Posterior vena cava (tissue), 2 donors: Measurements from ENCODE around the gene GCHFR. TPM values are rescaled to one million over a fixed set of nuclear protein-coding genes. Genes with fewer than 3 reads are reported as not detected.
A peak's percentile ranks its signal among the peaks of the same experiment; 100 is the strongest.

ENCODE experiments used
- DNase-seq: peaks from one replicate; pipeline ENCODE4 v3.0.0-alpha.2; 2020; ENCODE audit warnings: low spot score
- intact Hi-C, 2 donors: fragments of 100-400 bp; cut with DNase I; formaldehyde crosslinking; loops; one replicate each; pipeline versions ENCODE4 v1.14.1 to v1.14.2; 2022 to 2023
- long read RNA-seq, 2 donors: library from polyadenylated mRNA; unstranded; transcript quantifications; one replicate each; pipeline ENCODE4 v2.0.0, GENCODE V29; 2020 to 2021
- total RNA-seq, 2 donors: library from RNA; stranded (reverse); fragmentation: NEBNext Ultra II Directional; extraction: Animal tissue kit (Norgen Biotek cat#: 25700); gene quantifications; one replicate each; pipeline ENCODE4 v1.2.1, GENCODE V29; 2021
- donor health status: DM: yes; HTN: yes; CAD: no.
- donor health status: DM: yes; HTN: yes; CAD: no.

Gene GCHFR
- total RNA-seq, result 1 to 10 TPM; 7.1 to 8.9 TPM
- long read RNA-seq, donor 1, transcript GCHFR-201 (3 exons, 777 nt), result major isoform, 5 of 6 reads
- long read RNA-seq, donor 1, partial matches to known transcripts, result 0 of 6 reads
- long read RNA-seq, donor 1, other reads (novel, unspliced or antisense), result 1 of 6 reads
- long read RNA-seq, donor 2, partial matches to known transcripts, result 1 of 4 reads
- long read RNA-seq, donor 2, other reads (novel, unspliced or antisense), result 1 of 4 reads

DNA sequence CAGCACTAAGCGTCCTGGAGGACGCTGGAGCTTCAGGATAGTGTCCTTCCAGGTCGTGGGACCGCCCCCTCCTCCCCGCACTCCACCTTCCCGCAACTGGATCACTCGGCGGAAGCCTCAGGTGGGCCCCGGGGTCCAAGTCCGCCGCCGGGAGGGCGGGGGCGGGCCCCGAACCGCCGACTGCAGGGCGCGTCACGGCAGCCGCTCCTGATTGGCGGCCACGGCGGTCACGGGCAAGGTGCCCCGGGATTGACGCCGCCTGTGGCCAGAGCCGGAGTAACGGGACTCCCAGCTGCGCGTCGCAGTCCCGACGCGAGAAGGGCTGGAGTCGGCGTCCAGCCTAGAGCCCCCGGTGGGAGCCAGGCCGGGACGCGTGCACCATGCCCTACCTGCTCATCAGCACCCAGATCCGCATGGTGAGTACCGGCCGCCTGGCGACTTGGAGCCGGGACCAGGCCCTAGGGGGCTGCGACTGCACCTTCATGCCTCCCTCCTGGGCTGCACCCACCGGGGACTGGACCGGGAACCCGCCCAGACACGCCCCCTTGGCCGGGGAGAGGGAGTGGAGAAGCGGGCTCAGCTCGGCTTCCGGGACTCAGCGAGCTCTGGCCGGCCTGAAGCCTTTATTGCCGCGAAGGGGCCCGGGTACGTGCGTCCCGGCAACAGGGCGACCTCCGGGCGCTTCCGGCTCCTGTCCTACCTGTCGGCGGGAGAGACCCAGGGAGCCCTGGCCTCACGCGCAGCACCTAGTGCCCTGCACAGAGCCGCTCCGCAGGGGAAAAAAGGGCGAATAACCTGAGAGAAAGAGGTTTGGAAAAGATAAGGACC is at the start of gene GCHFR:
Gene GCHFR, plus strand, starts transcription at position 268 of the 828 bp plus-strand sequence. Its CDS starts 113 bp downstream, at position 381.
- peak; percentile 92 for DNase-seq
- intact Hi-C loops, result no loop called here

DNA sequence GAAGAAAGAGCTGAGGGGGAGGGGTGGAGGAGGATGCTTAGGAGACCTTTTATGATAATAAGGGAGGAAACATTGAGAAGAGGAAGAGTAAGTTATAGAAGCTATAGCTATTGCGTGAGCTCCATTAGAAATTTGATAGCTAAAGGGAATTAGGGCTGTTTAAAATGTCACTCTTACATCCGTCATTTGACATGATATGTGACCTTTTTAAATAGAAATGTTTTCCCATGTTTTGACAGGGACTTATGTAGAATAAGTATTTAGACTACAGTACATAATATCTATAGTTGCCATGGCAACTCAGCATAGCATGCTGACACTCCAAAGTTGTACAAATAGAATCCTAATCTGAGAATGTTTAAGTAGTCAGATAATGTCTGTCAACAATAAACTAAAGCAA is 49.7 kb upstream of the GCHFR start:
- intact Hi-C loops, result no loop called here
- DNase-seq, result no peak

- no peak for DNase-seq
- intact Hi-C loops, result no loop called here
These were observed 47.7 kb upstream of the GCHFR start for GRCh38 chr15:40716165-40716564.

GRCh38 chr15:40721701-40722100 is 42.2 kb upstream of the GCHFR start:
- no peak for DNase-seq
- intact Hi-C loops, result no loop called here

- intact Hi-C loops, result no loop called here
- DNase-seq, result no peak
These were observed 41.5 kb upstream of the GCHFR start for GRCh38 chr15:40722354-40722753.

- no peak for DNase-seq
These were observed 40.9 kb upstream of the GCHFR start for GRCh38 chr15:40722934-40723333.

DNA sequence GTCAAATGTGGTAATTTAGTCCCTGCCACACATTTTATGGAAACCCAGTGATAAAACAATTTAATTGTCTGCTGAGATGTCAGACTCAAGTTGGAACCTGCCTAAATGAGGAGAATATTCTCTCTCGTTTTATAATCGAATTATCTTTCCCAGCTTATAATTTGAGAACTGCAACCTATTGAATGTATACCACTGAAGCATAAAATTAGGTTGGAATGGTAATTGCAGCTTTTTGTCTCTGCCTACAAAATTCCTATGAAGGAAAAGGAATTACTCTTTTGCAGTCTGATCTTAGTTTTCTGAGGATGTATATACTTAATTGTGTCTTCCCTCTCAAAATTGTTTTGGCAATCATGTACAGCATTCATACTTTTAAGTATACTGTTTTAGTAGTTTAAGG is 39.9 kb upstream of the GCHFR start:
- intact Hi-C loops, result no loop called here
- DNase-seq, result no peak

More at GRCh38 chr15:40722934-40723333, 40.9 kb upstream of the GCHFR start:
- intact Hi-C loops, result no loop called here

GRCh38 chr15:40731034-40731433 is 32.8 kb upstream of the GCHFR start:
- intact Hi-C loops, result no loop called here

DNA sequence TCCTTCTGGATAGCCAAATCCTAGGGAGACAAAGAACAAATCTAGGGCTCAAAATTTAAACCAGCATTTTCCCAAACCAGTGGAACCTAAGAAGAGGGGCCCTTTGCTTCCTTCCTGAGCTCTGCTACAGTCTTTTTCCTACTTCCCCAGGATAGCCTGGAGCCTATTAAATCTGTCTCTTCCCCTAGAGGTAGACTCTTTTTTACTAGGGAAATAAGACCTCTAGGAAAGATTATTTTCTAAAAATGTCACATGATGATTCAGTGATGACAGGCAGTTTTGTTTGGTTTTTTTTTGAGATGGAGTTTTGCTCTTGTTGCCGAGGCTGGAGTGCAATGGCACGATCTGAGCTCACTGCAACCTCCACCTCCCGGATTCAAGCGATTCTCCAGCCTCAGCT is 27.3 kb upstream of the GCHFR start:
- DNase-seq, result no peak
- intact Hi-C loops, result no loop called here

More at GRCh38 chr15:40731034-40731433, 32.8 kb upstream of the GCHFR start:
- no peak for DNase-seq

DNA sequence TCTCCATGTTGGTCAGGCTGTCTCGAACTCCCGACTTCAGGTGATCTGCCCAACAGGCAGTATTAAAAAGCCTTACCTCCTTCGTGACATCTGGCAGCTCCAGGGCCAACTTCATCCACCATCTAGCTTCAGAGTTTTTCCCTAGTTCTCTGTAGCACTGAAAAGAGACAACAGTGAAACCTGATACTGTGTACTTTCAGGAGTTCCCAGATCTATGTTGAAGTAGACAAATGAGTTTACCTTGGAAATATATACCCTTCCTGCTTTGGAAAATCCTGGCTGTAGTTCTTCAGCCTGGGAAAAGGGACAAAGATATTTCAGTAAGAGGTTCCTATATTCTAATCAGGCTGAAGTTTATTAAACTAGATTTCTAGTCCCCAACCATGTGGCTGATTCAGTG is 26.8 kb upstream of the GCHFR start:
- no peak for DNase-seq
- intact Hi-C loops, result no loop called here

- intact Hi-C loops, result loop anchor here in 1 of 2 donors (1.0 kb wide), 1 partner anchor 21 kb away; no protein-coding TSS in a partner anchor
- no peak for DNase-seq
These were observed 24.8 kb upstream of the GCHFR start for GRCh38 chr15:40739047-40739446.

DNA sequence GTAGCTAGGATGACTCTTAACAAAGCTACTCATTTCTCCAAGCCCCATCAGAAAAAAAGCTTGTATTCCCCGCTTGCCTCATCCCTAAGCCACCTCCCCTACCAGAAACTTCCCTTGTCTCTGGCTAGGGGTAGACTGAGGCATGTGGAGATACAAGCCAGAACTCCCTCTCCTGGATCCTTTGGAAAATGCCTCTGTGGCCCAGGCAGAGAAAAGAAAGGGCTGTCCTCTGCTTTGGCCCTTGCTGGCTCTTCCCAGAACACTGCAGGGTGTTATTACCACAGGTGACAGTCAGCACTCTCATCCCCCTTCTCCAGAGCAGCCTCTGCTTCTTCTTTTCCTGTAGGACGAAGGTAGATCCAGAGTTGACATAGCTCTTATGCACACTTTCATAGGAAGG is 24.0 kb upstream of the GCHFR start:
- no peak for DNase-seq
- intact Hi-C loops, result loop anchor here in 1 of 2 donors (1.0 kb wide), 1 partner anchor 20 kb away; no protein-coding TSS in a partner anchor

DNA sequence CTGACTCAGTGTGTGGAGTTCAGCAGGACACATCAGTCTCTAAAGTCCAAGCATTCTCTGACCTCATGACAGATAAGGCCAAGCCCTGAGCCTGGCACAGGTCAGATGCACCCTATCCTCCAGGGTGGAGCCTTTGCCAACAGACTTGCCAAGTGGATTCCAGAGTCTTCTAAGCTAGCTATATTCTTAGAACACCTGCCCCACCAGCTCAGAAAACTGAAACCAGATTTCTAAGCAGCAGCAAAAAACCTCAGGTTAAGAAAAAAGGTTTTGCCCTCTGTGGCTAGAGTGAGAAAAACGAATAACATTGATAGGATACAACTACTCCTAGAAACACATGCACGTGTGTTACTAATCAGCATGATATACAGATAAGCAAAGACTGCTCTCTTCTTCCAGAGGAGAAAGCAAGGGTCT is 20.4 kb upstream of the GCHFR start:
- intact Hi-C loops, result no loop called here
- DNase-seq, result no peak

DNA sequence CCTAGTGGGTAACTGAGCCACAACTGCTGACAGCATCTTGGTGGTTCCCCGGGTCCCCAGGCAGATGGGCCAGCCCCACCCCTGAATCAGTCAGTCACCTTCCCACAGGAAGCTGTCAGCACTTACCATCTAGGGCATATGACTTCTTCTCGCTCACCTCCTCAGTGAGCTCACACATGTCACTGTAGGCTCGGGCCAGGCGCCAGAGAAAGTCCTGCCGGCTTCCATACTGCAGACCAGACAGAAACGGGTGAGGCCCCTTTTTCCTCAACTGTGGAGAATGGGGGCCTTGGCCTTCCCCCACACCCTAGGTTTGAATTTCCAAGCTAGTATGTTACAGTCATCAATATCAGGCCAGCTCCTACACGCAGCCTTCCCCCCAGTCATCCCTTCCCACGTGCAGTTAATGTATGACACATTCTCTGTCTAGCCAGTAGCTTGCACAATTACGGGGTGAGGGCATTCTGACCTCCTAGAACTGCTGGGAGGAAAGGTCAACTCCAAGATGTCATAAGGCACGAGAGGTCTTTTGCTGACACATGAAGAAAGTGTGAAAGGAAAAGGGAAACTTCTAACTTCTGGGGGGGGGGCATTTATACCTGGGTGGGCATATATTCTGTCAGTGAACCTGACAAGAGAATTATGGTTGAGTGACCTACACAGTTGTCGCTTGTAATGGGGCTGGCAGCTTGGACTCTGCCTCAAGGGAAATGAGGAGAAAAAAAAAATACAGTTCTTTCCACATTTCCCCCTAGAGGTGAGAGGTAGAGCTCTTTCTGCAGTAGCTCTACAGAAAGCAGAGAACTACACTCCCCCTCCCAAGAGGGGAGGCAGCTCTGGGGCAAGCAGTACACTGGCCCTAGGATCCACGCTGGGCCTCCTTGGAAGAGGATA is 19.7 kb upstream of the GCHFR start:
- intact Hi-C loops, result no loop called here
- DNase-seq, result no peak

DNA sequence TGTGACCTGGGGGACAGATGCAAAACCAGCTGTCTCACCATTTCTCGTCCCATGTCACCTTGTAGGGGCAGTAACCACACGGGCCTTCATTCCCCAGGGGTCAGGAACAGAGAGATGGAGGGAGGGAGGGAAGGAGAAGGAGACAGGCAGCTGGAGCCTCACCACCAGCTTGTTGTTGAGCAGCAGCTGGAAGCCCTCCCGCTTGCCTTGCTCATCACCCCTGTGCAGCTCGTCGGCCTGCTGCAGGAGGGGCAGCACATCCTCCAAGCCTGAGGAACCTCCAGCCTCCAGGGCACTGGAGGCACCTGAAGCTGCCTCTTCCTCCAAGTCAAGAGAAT is 19.1 kb upstream of the GCHFR start:
- intact Hi-C loops, result no loop called here
- no peak for DNase-seq

GRCh38 chr15:40746916-40747418 is 16.9 kb upstream of the GCHFR start:
- no peak for DNase-seq
- intact Hi-C loops, result no loop called here

GRCh38 chr15:40747685-40748631 is 15.9 kb upstream of the GCHFR start:
- intact Hi-C loops, result no loop called here
- DNase-seq, result no peak

- intact Hi-C loops, result no loop called here
- DNase-seq, result no peak
These were observed 14.7 kb upstream of the GCHFR start for GRCh38 chr15:40749151-40749630.
